Motor neuron (in vitro differentiated cells): ENCODE measurements around the gene ZFR2. TPM values are rescaled to one million over a fixed set of nuclear protein-coding genes. Genes with fewer than 3 reads are reported as not detected.

Source experiments
- ATAC-seq, 8 experiments: fragments of 200-7000 bp; cut with Tn5 transposase; replicated peaks in 6 of 8; 2 replicates each; pipeline ENCODE4 v1.8.0; 2021; ENCODE audit warnings: mild to moderate bottlenecking in 8 of 8, moderate library complexity in 8 of 8
- H3K27ac ChIP-seq, 2 donors: fragments of 250-450 bp; sonication (Bioruptor Pico); 2 replicates each; pipeline ENCODE4 v1.9.0; 2021; ENCODE audit warnings: antibody characterized with exemption in 2 of 2, mild to moderate bottlenecking in 2 of 2, moderate library complexity in 1 of 2
- H3K4me1 ChIP-seq, 2 donors: fragments of 250-450 bp; sonication (Bioruptor Pico); replicated peaks in 1 of 2; 2 replicates each; pipeline ENCODE4 v1.6.1; 2021; ENCODE audit warnings: antibody characterized with exemption in 2 of 2, mild to moderate bottlenecking in 2 of 2, moderate library complexity in 1 of 2
- H3K4me3 ChIP-seq, 5 donors: fragments of 250-450 bp; sonication (Bioruptor Pico); 2 replicates each; pipeline ENCODE4 v1.9.0; 2021; ENCODE audit warnings: antibody characterized with exemption in 5 of 5, mild to moderate bottlenecking in 5 of 5, moderate library complexity in 4 of 5
- WGBS, 10 experiments: fragments of 450-650 bp; shearing (Covaris generic); methylation state at CpG; one replicate each; pipeline ENCODE4 v1.0.0; 2022; 5-methylcytosine and 5-hydroxymethylcytosine counted together
- in situ Hi-C, 9 experiments: fragments of 400-800 bp; cut with MboI; loops; one replicate each; pipeline ENCODE4 v1.15.0; 2021; ENCODE audit warnings: low sequenced_read_pairs in 9 of 9, low pct_unique_long_range_greater_than_20kb in 2 of 9; ENCODE audit not compliant: unreplicated experiment in 9 of 9
- total RNA-seq, 8 experiments: library from RNA; unstranded; fragments of 300-600 nt; gene quantifications; 2 replicates each; pipeline versions ENCODE4 v1.2.3 to v1.2.4, GENCODE V29; 2022

Gene ZFR2
- total RNA-seq, 8 experiments from 2014 or later, result 0.36 to 11.7 (median 7.2) TPM

DNA sequence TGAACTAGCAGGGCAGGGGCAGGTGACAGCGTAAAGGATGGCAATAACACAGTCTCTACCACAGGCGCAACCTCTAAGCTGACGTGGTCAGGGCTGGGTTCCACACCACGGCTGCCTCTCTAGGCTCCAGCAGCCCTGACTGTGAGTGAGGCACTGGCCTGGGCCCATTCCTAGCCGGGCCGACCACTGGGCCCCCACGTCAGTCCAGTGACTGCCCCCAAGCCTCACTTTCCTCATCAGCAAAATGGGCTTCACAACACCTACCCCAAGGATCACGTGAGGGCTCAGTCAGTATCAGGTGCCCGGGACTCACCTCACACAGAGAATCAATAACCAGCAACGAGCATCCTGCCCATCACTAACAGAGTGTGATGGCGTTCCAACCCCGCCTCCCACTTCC lies 5.2 kb downstream of the ZFR2 start:
- H3K4me3 ChIP-seq, result no peak overlapping the region
- in situ Hi-C loops, result no loop called here
- WGBS, 10 experiments, result 6 to 80% (median 70%) methylated on average over 2 to 6 of the region's 12 CpGs; no CpG with 5 or more reads in 5 of the 10 experiments

DNA sequence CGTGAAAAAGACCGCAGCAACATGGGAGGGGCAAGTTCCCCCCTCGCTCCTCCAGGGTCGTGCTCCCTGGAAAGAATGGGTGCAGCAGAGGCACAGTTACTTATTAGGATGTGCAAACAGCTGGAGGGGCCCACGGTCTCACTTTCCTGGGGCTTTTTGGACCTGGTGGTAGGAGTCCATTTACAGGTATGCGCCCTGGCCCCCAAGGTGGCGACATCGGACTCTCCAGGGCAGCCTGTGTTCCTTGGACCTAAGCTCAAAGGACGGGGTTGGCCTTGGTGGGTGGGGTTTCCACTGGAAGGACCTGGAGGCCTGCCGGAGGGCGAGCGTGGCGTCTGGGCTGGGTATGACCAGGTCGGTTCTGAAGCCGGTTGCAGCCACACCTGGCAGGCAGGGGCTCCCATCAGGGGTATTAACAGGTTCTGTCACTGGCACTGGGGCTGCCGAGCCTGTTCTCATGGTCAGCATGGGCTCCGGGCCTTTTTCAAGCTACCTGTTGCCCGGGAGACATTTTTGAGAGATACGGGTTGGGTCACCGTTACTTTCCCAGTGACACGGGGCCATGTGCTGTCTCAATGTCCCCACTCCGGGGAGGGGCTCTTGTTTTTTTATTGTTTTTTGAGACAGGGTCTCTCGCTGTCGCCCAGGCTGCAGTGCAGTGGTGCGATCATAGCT lies 5.9 kb downstream of the ZFR2 start:
- in situ Hi-C loops, result no loop called here
- WGBS, 10 experiments, result 37 to 100% (median 83%) methylated on average over 1 to 7 of the region's 25 CpGs; no CpG with 5 or more reads in 1 of the 10 experiments
- H3K4me3 ChIP-seq, result no peak overlapping the region
- ATAC-seq, result no peak
- no peak overlapping the region for H3K27ac ChIP-seq
- peaks cover 2 to 13% of the 10 kb centered on the region in 2 donors for H3K4me1 ChIP-seq

More for the DNA sequence above, 5.2 kb downstream of the ZFR2 start:
- Histone ChIP-seq H3K27ac (no peak overlapping the region), H3K4me1 (peaks cover 5 to 16% of the 10 kb centered on the region in 2 donors)
- no peak for ATAC-seq

DNA sequence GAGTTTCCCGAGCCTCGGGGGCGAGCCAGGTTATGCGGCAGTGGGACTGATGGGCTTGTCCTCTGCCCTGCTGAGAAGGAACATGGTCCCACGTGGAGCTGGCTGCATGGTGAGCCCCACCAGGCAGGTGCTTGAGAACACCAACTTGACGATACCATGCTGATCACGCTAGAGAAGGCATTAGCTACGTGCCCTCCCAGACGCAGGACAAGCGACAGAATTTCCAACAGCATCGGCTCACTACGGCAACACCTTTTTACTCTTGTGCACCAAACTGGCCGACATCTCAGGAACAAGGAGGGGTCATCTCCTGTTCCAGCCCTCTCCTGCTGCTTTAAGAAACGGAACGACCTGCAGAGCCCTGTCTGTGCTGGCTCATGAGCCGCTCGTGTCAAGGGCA lies 8.3 kb downstream of the ZFR2 start:
- no peak for ATAC-seq
- WGBS, 10 experiments, result 30 to 100% (median 40%) methylated on average over 1 to 6 of the region's 17 CpGs; no CpG with 5 or more reads in 5 of the 10 experiments

DNA sequence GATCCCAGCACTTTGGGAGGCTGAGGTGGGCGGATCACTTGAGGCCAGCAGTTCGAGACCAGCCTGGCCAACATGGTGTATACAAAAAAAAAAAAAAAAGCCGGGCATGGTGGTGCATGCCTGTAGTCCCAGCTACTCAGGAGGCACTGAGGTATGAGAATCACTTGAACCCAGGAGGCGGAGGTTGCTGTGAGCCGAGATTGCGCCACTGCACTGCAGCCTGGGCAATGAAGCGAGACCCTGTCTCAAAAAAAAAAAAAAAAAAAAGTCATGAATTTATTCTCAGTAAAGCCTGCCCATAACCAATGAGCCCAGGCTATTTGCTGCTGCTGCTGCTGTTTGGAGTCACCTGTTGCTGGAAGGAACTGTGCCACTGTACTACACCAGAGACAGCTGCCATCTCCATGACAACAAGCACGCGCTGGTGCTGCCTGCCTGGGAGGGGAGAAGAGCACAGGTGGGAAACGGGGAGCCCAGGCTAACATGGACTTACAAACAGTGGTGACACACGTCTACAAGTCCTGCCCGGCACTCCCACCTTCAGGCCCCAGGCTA lies 11.3 kb downstream of the ZFR2 start:
- no peak overlapping the region for H3K4me3 ChIP-seq
- 17 to 100% (median 82%) methylated on average over 1 to 12 of the region's 12 CpGs; no CpG with 5 or more reads in 2 of the 10 experiments for whole genome bisulfite sequencing, 10 experiments
- H3K4me1 ChIP-seq, result no peaks in the 10 kb centered on the region
- in situ Hi-C loops, result no loop called here
- H3K27ac ChIP-seq, result no peak overlapping the region
- ATAC-seq, result peak in 4 of 8 experiments; percentile 37 to 61 (median 54)

More for the DNA sequence above, 8.3 kb downstream of the ZFR2 start:
- Histone ChIP-seq H3K4me1 (no peaks in the 10 kb centered on the region), H3K27ac (no peak overlapping the region), H3K4me3 (no peak overlapping the region)
- in situ Hi-C loops, result no loop called here

DNA sequence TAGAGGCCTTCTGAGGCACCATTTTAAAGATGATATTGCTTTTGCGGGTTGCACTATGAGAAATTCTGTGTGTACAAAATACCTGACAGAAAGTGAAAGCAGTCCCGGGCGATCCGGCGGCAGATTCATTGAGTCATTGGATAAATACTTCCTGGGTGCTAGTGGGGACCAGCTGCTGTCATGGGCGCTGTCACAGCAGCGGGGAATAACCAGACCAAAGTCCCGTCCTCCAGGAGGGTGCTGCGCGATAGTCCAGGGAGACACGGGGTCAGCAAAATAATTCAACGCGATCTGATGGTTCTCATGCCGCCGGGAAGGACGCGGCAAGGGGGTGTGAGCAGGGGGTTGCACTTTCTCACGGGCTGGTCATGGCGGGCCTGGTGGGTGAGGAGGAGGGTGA lies 13.5 kb downstream of the ZFR2 start:
- no peak for ATAC-seq
- no peaks in the 10 kb centered on the region for H3K4me1 ChIP-seq
- H3K27ac ChIP-seq, result no peak overlapping the region
- 63 to 100% (median 86%) methylated on average over 2 to 19 of the region's 19 CpGs for WGBS, 10 experiments
- in situ Hi-C loops, result no loop called here
- no peak overlapping the region for H3K4me3 ChIP-seq

DNA sequence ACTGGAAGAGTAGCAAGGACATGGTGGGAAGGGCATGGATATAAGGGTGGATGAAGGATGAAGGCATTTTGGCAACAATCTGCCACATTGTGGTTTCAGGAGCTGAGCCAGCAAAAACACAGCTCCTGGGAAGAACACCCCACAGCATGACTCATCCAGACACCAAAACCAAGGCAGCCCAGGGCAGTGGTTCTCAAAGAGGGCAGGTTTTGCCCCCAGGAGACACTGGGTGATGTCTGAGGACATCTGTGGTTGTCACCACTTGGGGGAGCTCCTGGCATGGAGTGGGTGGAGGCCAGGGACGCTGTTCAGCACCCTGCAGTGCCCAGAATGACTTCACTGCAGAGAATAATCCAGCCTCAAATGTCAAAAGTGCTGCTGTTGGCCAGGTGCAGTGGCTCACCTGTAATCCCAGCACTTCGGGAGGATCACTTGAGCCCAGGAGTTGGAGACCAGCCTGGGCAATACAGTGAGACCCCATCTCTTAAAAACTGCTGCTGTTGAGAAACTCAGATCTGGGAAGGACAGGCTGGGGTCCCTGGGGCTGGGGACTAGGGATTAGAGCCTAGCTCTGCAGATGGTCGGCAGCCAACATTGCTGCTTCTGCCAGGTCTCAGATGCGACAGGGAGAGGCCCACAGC lies 16.1 kb downstream of the ZFR2 start:
- Histone ChIP-seq H3K27ac (no peak overlapping the region), H3K4me3 (no peak overlapping the region), H3K4me1 (no peaks in the 10 kb centered on the region)
- in situ Hi-C loops, result no loop called here
- ATAC-seq, result peak in 3 of 8 experiments; percentile 42 to 77 (median 67)
- WGBS, 10 experiments, result 60 to 100% (median 84%) methylated on average over 1 to 4 of the region's 4 CpGs; no CpG with 5 or more reads in 3 of the 10 experiments

DNA sequence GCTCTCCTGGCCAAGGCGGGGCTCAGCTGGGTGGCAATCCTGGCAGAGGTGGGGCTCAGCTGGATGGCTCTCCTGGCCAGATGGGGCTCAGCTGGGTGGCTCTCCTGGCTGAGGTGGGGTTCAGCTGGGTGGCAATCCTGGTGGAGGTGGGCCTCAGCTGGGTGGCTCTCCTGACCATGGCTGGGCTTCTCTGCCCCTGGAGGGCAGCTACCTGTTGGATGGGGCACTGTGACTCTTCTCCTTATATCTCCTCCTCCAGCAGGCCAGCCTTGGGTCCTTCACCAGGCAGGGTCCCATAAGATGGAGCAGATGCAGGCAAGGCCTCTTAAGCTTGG lies 16.7 kb downstream of the ZFR2 start:
- no CpG with 5 or more reads among the region's 1 CpG for WGBS, 10 experiments
- H3K4me3 ChIP-seq, result no peak overlapping the region
- H3K4me1 ChIP-seq, result no peaks in the 10 kb centered on the region
- H3K27ac ChIP-seq, result no peak overlapping the region
- ATAC-seq, result no peak
- in situ Hi-C loops, result no loop called here

DNA sequence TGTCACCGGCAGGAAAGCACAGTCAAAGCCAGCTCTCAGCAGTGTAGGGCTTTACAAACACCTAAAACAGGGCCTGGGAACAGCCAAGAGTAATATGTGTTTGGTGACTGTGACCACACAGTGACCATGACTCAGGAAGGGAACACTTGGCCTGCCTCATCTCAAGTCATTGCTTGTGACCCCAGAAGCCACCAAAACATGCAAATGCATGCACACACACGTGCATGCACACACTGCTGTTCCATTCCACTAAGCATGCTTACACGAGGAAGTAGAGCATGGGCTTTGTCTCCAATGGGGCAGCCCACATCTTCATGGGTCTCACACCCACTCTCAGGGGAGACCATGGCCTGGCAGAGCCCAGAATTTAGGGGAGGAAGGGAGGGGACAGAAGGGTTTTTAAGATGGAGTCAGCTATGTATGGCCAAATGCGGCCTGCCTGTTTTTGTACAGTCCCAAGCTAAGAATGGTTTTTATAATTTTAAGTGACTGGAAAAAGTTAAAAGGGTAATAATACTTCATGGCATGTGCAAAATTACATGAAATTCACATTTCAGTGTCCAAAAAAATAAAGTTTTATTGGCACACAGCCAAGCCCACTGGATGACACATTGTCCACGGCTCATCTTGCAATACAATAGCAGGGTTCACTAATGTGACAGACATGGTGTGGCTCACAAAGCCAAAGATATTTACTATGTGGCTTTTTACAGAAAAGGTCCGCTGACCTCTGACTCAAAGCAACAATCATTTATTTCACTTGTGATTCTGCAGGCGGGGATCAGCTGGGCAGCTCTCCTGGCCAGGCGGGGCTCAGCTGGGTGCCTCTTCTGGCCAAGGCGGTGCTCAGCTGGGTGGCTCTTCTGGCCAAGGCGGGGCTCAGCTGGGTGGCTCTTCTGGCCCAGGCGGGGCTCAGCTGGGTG lies 17.3 kb downstream of the ZFR2 start:
- Histone ChIP-seq H3K27ac (no peak overlapping the region), H3K4me1 (no peaks in the 10 kb centered on the region), H3K4me3 (no peak overlapping the region)
- in situ Hi-C loops, result no loop called here
- 38 to 100% (median 83%) methylated on average over 1 to 6 of the region's 11 CpGs for WGBS, 10 experiments
- ATAC-seq, result no peak

DNA sequence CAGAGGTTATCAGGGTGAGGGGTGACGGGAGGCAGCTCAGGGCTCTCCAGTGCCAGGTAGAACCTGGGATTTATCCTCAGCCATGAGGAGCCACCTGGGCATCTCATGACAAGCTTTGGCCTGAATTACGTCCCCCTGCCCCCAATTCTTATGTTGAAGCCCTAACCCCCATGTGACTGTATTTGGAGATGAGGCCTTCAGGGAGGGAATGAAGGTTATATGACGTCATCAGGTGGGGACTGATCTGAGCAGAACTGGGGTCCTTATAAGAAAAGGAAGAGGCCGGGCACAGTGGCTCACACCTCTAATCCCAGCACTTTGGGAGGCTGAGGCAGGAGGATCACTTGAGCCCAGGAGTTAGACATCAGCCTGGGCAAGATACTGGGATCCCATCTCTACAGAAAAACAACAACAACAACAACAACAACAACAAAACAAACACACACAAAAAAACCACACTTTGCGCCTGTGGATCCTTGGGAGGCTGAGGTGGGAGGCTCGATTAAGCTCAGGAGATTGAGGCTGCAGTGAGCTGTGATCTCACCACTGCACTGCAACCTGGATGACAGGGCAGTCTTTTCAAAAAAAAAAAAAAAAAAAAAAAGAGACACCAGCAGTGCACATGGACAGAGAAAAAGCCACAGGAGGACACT lies 18.4 kb downstream of the ZFR2 start:
- Histone ChIP-seq H3K4me1 (no peaks in the 10 kb centered on the region), H3K27ac (no peak overlapping the region), H3K4me3 (no peak overlapping the region)
- in situ Hi-C loops, result no loop called here
- no peak for ATAC-seq
- 60 to 100% (median 86%) methylated on average over 1 to 4 of the region's 6 CpGs; no CpG with 5 or more reads in 3 of the 10 experiments for WGBS, 10 experiments

DNA sequence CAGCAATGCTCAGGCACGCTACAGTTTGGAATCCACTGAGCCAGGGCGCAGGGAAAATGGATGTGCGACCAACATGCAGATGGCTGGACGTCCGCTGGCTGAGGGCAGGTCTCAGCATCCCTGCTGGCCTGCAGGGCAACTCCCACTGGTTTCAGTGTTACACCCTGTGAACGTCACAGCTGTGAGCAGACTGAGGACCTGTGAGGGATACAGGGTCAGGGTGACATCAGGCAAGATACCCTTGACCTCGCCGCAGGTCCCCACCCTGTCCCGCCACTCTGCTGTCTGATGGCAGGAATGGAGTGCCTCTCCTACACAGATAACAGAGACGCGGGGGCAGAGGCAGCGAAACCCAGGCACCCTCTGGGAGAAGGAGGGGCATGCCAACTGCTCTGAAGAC lies 19.1 kb downstream of the ZFR2 start:
- peak in 1 of 8 experiments; percentile 29 for ATAC-seq
- 72 to 100% (median 87%) methylated on average over 1 to 6 of the region's 12 CpGs; no CpG with 5 or more reads in 7 of the 10 experiments for WGBS, 10 experiments
- in situ Hi-C loops, result no loop called here
- Histone ChIP-seq H3K4me3 (no peak overlapping the region), H3K4me1 (no peaks in the 10 kb centered on the region), H3K27ac (no peak overlapping the region)

DNA sequence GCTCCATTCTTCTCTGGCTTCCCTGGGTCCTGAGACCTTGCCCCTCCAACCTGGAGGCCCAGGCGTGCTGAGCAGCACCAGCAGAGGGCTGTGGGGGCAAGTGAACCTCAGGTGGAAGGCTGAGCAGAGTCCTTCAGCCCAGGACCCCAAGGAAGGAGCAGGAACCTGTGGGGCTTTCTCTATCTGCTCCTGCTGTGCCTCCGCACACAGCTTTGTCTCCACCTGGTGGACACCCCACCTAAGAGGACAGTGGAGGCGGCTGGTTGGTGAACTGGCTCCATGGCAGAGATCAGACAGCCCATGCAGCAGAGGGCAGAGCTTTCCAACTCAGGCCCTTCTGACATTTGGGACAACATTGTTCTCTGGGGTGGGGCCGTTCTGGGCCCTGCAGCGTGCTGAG lies 19.7 kb downstream of the ZFR2 start:
- Histone ChIP-seq H3K4me3 (no peak overlapping the region), H3K27ac (no peak overlapping the region), H3K4me1 (no peaks in the 10 kb centered on the region)
- in situ Hi-C loops, result no loop called here
- ATAC-seq, result peak in 2 of 8 experiments; percentile 54 to 90
- WGBS, 10 experiments, result 33 to 74% (median 60%) methylated on average over 1 to 3 of the region's 5 CpGs; no CpG with 5 or more reads in 5 of the 10 experiments

DNA sequence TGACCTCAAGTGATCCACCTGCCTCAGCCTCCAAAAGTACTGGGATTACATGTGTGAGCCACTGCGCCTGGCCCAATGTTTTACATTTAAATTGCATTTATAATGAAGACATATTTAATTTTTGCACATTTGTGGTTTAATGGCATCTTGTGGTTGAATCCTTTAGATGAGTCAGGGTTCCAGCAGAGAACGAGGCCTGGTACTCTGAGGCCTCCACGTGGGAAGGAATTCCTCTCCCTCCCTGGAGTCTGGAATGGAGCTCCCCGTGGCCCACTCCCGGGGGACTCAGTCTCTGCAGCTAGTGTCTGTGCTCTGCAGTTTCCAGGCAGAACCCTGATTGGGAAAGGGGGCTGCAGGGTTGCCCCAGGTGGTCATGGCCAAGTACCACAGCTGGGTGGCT lies 24.2 kb downstream of the ZFR2 start:
- Histone ChIP-seq H3K4me3 (no peak overlapping the region), H3K4me1 (no peaks in the 10 kb centered on the region), H3K27ac (no peak overlapping the region)
- peak in 1 of 8 experiments; percentile 26 for ATAC-seq
- WGBS, 10 experiments, result 18 to 90% (median 68%) methylated on average over 1 to 4 of the region's 5 CpGs; no CpG with 5 or more reads in 5 of the 10 experiments
- in situ Hi-C loops, result no loop called here
